Adipocyte (in vitro differentiated cells): ENCODE data around the gene GMFB.

Experiments
- DNase-seq: peaks from one replicate; pipeline ENCODE4 v3.0.0-alpha.2; 2015; ENCODE audit warnings: low read depth
- H3K27me3 ChIP-seq: replicated peaks from 2 replicates; pipeline ENCODE4 v1.7.0; 2013; ENCODE audit warnings: mild to moderate bottlenecking, low read length, moderate library complexity; ENCODE audit not compliant: control insufficient read depth, insufficient read depth
- H3K36me3 ChIP-seq: 2 replicates; pipeline ENCODE4 v1.7.0; 2013; ENCODE audit warnings: low read length, mild to moderate bottlenecking, moderate library complexity; ENCODE audit not compliant: control insufficient read depth, insufficient read depth, severe bottlenecking
- H3K4me1 ChIP-seq: 2 replicates; pipeline ENCODE4 v1.7.0; 2013; ENCODE audit warnings: mild to moderate bottlenecking, low read length, moderate library complexity; ENCODE audit not compliant: control insufficient read depth, insufficient read depth
- H3K4me3 ChIP-seq: 2 replicates; pipeline ENCODE4 v1.7.0; 2013; ENCODE audit warnings: mild to moderate bottlenecking, low read length, moderate library complexity
- H3K9ac ChIP-seq: 2 replicates; pipeline ENCODE4 v1.7.0; 2013; ENCODE audit warnings: mild to moderate bottlenecking, low read length, moderate library complexity
- H3K9me3 ChIP-seq: 2 replicates; pipeline ENCODE4 v1.7.0; 2013; ENCODE audit warnings: mild to moderate bottlenecking, low read length, moderate library complexity; ENCODE audit not compliant: control insufficient read depth

GMFB gene

GRCh38 chr14:54488646-54489317 lies at the start of gene GMFB:
TSS of gene GMFB (minus strand) at chr14:54488980. CDS start at chr14:54488927, 53 bp downstream.
- H3K36me3 ChIP-seq = no peaks in the 10 kb centered on the region
- peak within 1 kb of the TSS; percentile 99 for H3K9ac ChIP-seq
- H3K9me3 ChIP-seq = no peaks in the 10 kb centered on the region
- H3K27me3 ChIP-seq = no peaks in the 10 kb centered on the region
- peaks cover 24% of the 10 kb centered on the region for H3K4me1 ChIP-seq
- peak; percentile 96 for DNase-seq
- H3K4me3 ChIP-seq = peak within 1 kb of the TSS; percentile 99

GRCh38 chr14:54538055-54538454 lies 49.3 kb upstream of the GMFB start:
- no peak overlapping the region for H3K4me3 ChIP-seq
- no peak for DNase-seq
- no peaks in the 10 kb centered on the region for H3K9me3 ChIP-seq
- H3K4me1 ChIP-seq = peaks cover 7% of the 10 kb centered on the region
- no peak overlapping the region for H3K9ac ChIP-seq
- H3K36me3 ChIP-seq = peaks cover 7% of the 10 kb centered on the region
- H3K27me3 ChIP-seq = no peaks in the 10 kb centered on the region

GRCh38 chr14:54537651-54538050 lies 48.9 kb upstream of the GMFB start:
- Histone ChIP-seq H3K4me1 (peaks cover 7% of the 10 kb centered on the region), H3K36me3 (peaks cover 7% of the 10 kb centered on the region), H3K9me3 (no peaks in the 10 kb centered on the region), H3K9ac (no peak overlapping the region), H3K4me3 (no peak overlapping the region), H3K27me3 (no peaks in the 10 kb centered on the region)
- no peak for DNase-seq

GRCh38 chr14:54535646-54536045 lies 46.9 kb upstream of the GMFB start:
- H3K27me3 ChIP-seq = no peaks in the 10 kb centered on the region
- H3K9me3 ChIP-seq = no peaks in the 10 kb centered on the region
- DNase-seq = no peak
- H3K9ac ChIP-seq = no peak overlapping the region
- no peak overlapping the region for H3K4me3 ChIP-seq
- H3K4me1 ChIP-seq = peaks cover 7% of the 10 kb centered on the region
- H3K36me3 ChIP-seq = peaks cover 12% of the 10 kb centered on the region

GRCh38 chr14:54535126-54535525 lies 46.3 kb upstream of the GMFB start:
- no peak for DNase-seq
- Histone ChIP-seq H3K4me1 (peaks cover 7% of the 10 kb centered on the region), H3K9ac (no peak overlapping the region), H3K4me3 (no peak overlapping the region), H3K27me3 (no peaks in the 10 kb centered on the region), H3K36me3 (peaks cover 13% of the 10 kb centered on the region), H3K9me3 (no peaks in the 10 kb centered on the region)

- H3K36me3 ChIP-seq = peaks cover 8% of the 10 kb centered on the region
- DNase-seq = no peak
- H3K4me1 ChIP-seq = peaks cover 7% of the 10 kb centered on the region
- H3K9ac ChIP-seq = no peak overlapping the region
- H3K9me3 ChIP-seq = no peaks in the 10 kb centered on the region
- no peak overlapping the region for H3K4me3 ChIP-seq
- no peaks in the 10 kb centered on the region for H3K27me3 ChIP-seq
Measured at GRCh38 chr14:54533100-54533499, 44.3 kb upstream of the GMFB start.

- Histone ChIP-seq H3K9me3 (no peaks in the 10 kb centered on the region), H3K27me3 (no peaks in the 10 kb centered on the region), H3K4me1 (peaks cover 7% of the 10 kb centered on the region), H3K9ac (no peak overlapping the region), H3K4me3 (no peak overlapping the region), H3K36me3 (peaks cover 11% of the 10 kb centered on the region)
- DNase-seq = no peak
Measured at GRCh38 chr14:54532111-54533012, 43.6 kb upstream of the GMFB start.

- H3K4me3 ChIP-seq = no peak overlapping the region
- DNase-seq = peak; percentile 24
- no peaks in the 10 kb centered on the region for H3K27me3 ChIP-seq
- H3K4me1 ChIP-seq = no peaks in the 10 kb centered on the region
- H3K9me3 ChIP-seq = no peaks in the 10 kb centered on the region
- no peak overlapping the region for H3K9ac ChIP-seq
- H3K36me3 ChIP-seq = peaks cover 11% of the 10 kb centered on the region
Measured at GRCh38 chr14:54529811-54530210, 41.0 kb upstream of the GMFB start.

GRCh38 chr14:54528973-54529372 lies 40.2 kb upstream of the GMFB start:
- Histone ChIP-seq H3K9me3 (no peaks in the 10 kb centered on the region), H3K4me3 (no peak overlapping the region), H3K4me1 (no peaks in the 10 kb centered on the region), H3K9ac (no peak overlapping the region), H3K36me3 (peaks cover 12% of the 10 kb centered on the region), H3K27me3 (no peaks in the 10 kb centered on the region)
- no peak for DNase-seq

- Histone ChIP-seq H3K27me3 (no peaks in the 10 kb centered on the region), H3K9ac (no peak overlapping the region), H3K4me1 (no peaks in the 10 kb centered on the region), H3K9me3 (no peaks in the 10 kb centered on the region), H3K36me3 (peaks cover 11% of the 10 kb centered on the region), H3K4me3 (no peak overlapping the region)
- no peak for DNase-seq
Measured at GRCh38 chr14:54524410-54524809, 35.6 kb upstream of the GMFB start.

GRCh38 chr14:54516709-54517108 lies 27.9 kb upstream of the GMFB start:
- Histone ChIP-seq H3K4me3 (no peak overlapping the region), H3K36me3 (peaks cover 11% of the 10 kb centered on the region), H3K9ac (no peak overlapping the region), H3K27me3 (no peaks in the 10 kb centered on the region), H3K9me3 (peaks cover 15% of the 10 kb centered on the region), H3K4me1 (no peaks in the 10 kb centered on the region)
- no peak for DNase-seq
